Type B pancreatic cell (in vitro differentiated cells): ENCODE results near the gene GRAMD1B. TPM values are rescaled to one million over a fixed set of nuclear protein-coding genes. Genes with fewer than 3 reads are reported as not detected.

Experiments used
- DNase-seq: peaks from one replicate; pipeline ENCODE4 v3.0.0; 2021; ENCODE audit warnings: mixed read lengths; ENCODE audit not compliant: unreplicated experiment; ENCODE audit errors: extremely low spot score
- H3K27ac Mint-ChIP-seq: 2 replicates; pipeline ENCODE4 v1.8.0; 2021; ENCODE audit warnings: mild to moderate bottlenecking, mixed read lengths
- H3K27me3 Mint-ChIP-seq: 2 replicates; pipeline ENCODE4 v1.8.0; 2021; ENCODE audit warnings: mixed read lengths
- H3K36me3 Mint-ChIP-seq: 2 replicates; pipeline ENCODE4 v1.8.0; 2021; ENCODE audit warnings: mixed read lengths
- H3K4me1 Mint-ChIP-seq: one replicate; pipeline ENCODE4 v1.8.0; 2021; ENCODE audit warnings: mixed read lengths; ENCODE audit not compliant: unreplicated experiment
- H3K4me3 Mint-ChIP-seq: 2 replicates; pipeline ENCODE4 v1.8.0; 2021; ENCODE audit warnings: mild to moderate bottlenecking, mixed read lengths
- H3K9me3 Mint-ChIP-seq: 2 replicates; pipeline ENCODE4 v1.8.0; 2021; ENCODE audit warnings: mixed read lengths
- CTCF ChIP-seq: fragments of 200-600 bp; sonication (generic); conservative IDR thresholded peaks from 2 replicates; pipeline ENCODE4 v1.5.0; 2021; ENCODE audit warnings: antibody characterized with exemption, mild to moderate bottlenecking
- total RNA-seq: library from RNA; stranded (reverse); gene quantifications from 2 replicates; pipeline ENCODE4 v1.2.1, GENCODE V29; 2021; ENCODE audit warnings: low replicate concordance

The GRAMD1B gene
- total RNA-seq, 1 donor from 2014 or later, result 15.2 TPM

GRCh38 chr11:123474994-123475393, 44.9 kb downstream of the GRAMD1B start:
- H3K4me1 Mint-ChIP-seq, result peaks cover 9% of the 10 kb centered on the region
- TF ChIP-seq CTCF, result no peak
- no peaks in the 10 kb centered on the region for H3K9me3 Mint-ChIP-seq
- no peak overlapping the region for H3K4me3 Mint-ChIP-seq
- DNase-seq, result no peak
- no peaks in the 10 kb centered on the region for H3K36me3 Mint-ChIP-seq
- no peak overlapping the region for H3K27ac Mint-ChIP-seq
- peaks cover 3% of the 10 kb centered on the region for H3K27me3 Mint-ChIP-seq

- no peak overlapping the region for H3K27ac Mint-ChIP-seq
- H3K4me1 Mint-ChIP-seq, result peaks cover 9% of the 10 kb centered on the region
- H3K9me3 Mint-ChIP-seq, result no peaks in the 10 kb centered on the region
- no peak for DNase-seq
- H3K36me3 Mint-ChIP-seq, result no peaks in the 10 kb centered on the region
- peaks cover 3% of the 10 kb centered on the region for H3K27me3 Mint-ChIP-seq
- no peak overlapping the region for H3K4me3 Mint-ChIP-seq
- peak; percentile 67 for TF ChIP-seq CTCF
Measured at GRCh38 chr11:123475469-123475868, 45.4 kb downstream of the GRAMD1B start.

DNA sequence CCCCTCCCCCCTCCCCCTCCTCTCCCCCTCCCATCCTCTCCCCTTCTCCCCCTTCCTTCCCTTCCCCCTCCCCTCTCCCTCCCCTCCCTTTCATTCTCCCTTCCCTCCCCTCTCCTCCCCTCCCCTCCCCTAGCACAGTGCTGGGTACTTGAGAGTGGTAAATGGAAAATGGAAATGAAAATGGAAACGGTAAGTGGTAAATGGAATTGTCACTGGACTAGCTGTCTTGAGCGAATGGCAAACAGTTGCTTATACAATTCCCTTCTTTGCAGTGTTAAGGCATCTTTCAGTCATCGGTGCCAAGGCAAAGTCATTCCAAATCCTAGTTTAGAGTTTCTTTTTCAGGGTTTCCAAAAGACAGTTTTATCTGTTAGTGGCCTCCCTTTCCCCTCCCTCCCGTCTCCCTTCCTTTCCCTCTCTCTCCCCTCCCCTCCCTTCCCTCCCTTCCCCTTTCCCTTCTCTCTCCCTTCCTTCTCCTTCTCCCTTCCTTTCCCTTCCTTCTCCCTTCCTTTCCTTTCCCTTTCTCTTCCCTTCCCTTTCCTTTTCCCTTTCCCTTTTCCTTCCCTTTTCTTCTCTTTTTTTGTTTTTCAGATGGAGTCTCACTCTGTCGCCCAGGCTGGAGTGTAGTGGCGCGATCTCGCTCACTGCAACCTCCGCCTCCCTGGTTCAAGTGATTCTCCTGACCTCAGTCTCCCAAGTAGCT, 47.3 kb downstream of the GRAMD1B start:
- Mint-ChIP-seq H3K9me3 (no peaks in the 10 kb centered on the region), H3K4me3 (no peak overlapping the region), H3K27ac (no peak overlapping the region), H3K4me1 (peaks cover 9% of the 10 kb centered on the region), H3K27me3 (peaks cover 3% of the 10 kb centered on the region), H3K36me3 (no peaks in the 10 kb centered on the region)
- no peak for TF ChIP-seq CTCF
- DNase-seq, result no peak

- peak; percentile 87 for TF ChIP-seq CTCF
- Mint-ChIP-seq H3K9me3 (no peaks in the 10 kb centered on the region), H3K4me3 (no peak overlapping the region), H3K27me3 (peaks cover 3% of the 10 kb centered on the region), H3K4me1 (peaks cover 9% of the 10 kb centered on the region), H3K36me3 (no peaks in the 10 kb centered on the region), H3K27ac (no peak overlapping the region)
- no peak for DNase-seq
Measured at GRCh38 chr11:123478352-123478987, 48.4 kb downstream of the GRAMD1B start.

DNA sequence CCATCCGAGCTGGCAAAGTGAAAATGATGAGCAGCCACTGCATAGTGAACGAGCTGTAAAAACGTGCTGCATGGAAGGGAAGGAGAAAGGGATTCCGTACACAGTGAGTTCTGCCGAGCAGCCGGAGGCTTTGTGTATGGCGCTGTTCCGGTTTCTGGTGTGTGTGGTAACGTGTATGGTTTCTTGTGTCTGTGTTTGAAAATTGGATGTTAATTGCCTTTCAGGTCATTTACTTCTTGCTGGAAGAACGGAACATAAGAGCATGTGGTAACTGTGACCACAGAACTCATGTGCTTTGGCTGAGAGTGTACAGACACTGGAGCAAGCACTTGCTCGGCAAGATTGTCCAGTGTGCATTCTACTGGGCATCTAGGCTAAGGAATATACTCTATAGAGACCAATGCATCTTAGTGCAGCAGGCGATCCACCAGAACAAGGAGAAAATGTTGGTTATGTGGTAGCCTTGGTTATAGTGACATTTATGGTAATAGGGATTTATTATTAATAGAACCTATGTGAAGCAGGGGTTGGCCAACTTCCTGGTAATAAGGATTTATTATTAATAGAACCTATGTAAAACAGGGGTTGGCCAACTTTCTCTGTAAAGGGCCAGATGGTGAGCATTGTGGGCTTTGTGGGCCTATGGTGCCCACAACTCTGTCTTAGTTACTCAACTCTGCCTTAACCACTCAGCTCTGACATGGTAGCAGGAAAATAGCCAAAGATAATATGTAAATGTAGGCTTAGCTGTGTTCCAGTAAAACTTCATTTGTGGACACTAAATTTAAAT, 49.2 kb downstream of the GRAMD1B start:
- TF ChIP-seq CTCF, result no peak
- Mint-ChIP-seq H3K27me3 (peaks cover 3% of the 10 kb centered on the region), H3K36me3 (no peaks in the 10 kb centered on the region), H3K27ac (no peak overlapping the region), H3K9me3 (no peaks in the 10 kb centered on the region), H3K4me1 (peaks cover 9% of the 10 kb centered on the region), H3K4me3 (no peak overlapping the region)
- no peak for DNase-seq
